ENCODE measurements around the gene SMG9. TPM values are rescaled to one million over a fixed set of nuclear protein-coding genes. Genes with fewer than 3 reads are reported as not detected.
"Not testable (repeated sequence)": the region's sequence is repeated elsewhere in the genome, so short reads cannot be mapped to it uniquely, and the experiment has no call there.

The SMG9 gene
- polyA plus RNA-seq, 3 donors, result 1.3 to 26.1 (median 2.4) TPM

DNA sequence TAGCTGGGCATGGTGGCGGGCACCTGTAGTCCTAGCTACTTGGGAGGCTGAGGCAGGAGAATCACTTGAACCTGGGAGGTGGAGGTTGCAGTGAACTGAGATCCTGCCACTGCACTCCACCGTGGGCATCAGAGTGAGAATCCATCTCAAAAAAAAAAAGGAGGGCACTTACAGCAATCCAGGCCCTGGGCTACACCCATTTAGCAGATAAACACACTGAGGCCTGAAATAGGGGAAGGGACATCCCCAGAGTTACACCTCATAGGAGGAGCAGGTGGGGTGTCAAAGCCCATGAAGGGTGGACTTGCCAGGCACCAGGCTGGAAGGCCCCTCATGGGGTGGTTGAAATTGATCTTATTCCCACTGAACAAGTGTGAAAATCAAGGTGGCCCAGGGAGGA is 70.9 kb downstream of the SMG9 start:
- H4K20me1 ChIP-seq (ENCODE audit: insufficient read depth, low read length), result no peaks in the 10 kb centered on the region
- no peaks in the 10 kb centered on the region for H3K27me3 ChIP-seq (ENCODE audit: control insufficient read depth in 2 of 2, insufficient read depth in 2 of 2, low read length in 2 of 2)
- H3K9ac ChIP-seq (ENCODE audit: insufficient read depth, low read length, poor library complexity, severe bottlenecking), result no peak overlapping the region
- H2AFZ ChIP-seq (ENCODE audit: insufficient read depth, low read depth, low read length, poor library complexity, severe bottlenecking), result no peak overlapping the region
- peak overlapping the region; percentile 65 to 72 for H3K27ac ChIP-seq (ENCODE audit: low read depth in 1 of 2, low read length in 2 of 2)
- H3K4me3 Mint-ChIP-seq, result no peak overlapping the region
- no peak overlapping the region for H3K4me3 ChIP-seq (replicated peaks in 1 of 3; ENCODE audit: low read depth in 2 of 3, low read length in 3 of 3)
- intact Hi-C loops (cut with micrococcal nuclease), result no loop called here
- no peaks in the 10 kb centered on the region for H3K36me3 ChIP-seq (replicated peaks in 1 of 2; ENCODE audit: control insufficient read depth in 1 of 2, insufficient read depth in 2 of 2, low read length in 2 of 2)
- H3K79me2 ChIP-seq (ENCODE audit: insufficient read depth, low read length), result no peaks in the 10 kb centered on the region
- DNase-seq, result no peak
- peak overlapping the region; percentile 89 to 94 (median 92) for H3K27ac Mint-ChIP-seq
- H3K4me2 ChIP-seq (replicated peaks; ENCODE audit: extremely low read depth, low read length, poor library complexity, severe bottlenecking), result no peak overlapping the region
- H3K9me3 ChIP-seq (replicated peaks in 1 of 2; ENCODE audit: control insufficient read depth in 1 of 2, insufficient read depth in 1 of 2, low read length in 2 of 2), result no peaks in the 10 kb centered on the region
- peaks cover 0 to 6% (median 3%) of the 10 kb centered on the region in 3 donors for H3K27me3 Mint-ChIP-seq (ENCODE audit: low read depth in 3 of 3)
- peaks cover 51 to 54% of the 10 kb centered on the region in 2 donors for H3K4me1 ChIP-seq (ENCODE audit: control insufficient read depth in 1 of 2, insufficient read depth in 2 of 2, low read length in 2 of 2)
- no CpG with 5 or more reads among the region's 2 CpGs for WGBS (ENCODE audit: insufficient coverage)
- H3K9me3 Mint-ChIP-seq, result peaks cover 0 to 5% (median 0%) of the 10 kb centered on the region in 7 donors
- H3K36me3 Mint-ChIP-seq, result peaks cover 0 to 5% of the 10 kb centered on the region in 2 donors
- H3K4me1 Mint-ChIP-seq, result peaks cover 50% of the 10 kb centered on the region
- TF ChIP-seq, protein P1, sequence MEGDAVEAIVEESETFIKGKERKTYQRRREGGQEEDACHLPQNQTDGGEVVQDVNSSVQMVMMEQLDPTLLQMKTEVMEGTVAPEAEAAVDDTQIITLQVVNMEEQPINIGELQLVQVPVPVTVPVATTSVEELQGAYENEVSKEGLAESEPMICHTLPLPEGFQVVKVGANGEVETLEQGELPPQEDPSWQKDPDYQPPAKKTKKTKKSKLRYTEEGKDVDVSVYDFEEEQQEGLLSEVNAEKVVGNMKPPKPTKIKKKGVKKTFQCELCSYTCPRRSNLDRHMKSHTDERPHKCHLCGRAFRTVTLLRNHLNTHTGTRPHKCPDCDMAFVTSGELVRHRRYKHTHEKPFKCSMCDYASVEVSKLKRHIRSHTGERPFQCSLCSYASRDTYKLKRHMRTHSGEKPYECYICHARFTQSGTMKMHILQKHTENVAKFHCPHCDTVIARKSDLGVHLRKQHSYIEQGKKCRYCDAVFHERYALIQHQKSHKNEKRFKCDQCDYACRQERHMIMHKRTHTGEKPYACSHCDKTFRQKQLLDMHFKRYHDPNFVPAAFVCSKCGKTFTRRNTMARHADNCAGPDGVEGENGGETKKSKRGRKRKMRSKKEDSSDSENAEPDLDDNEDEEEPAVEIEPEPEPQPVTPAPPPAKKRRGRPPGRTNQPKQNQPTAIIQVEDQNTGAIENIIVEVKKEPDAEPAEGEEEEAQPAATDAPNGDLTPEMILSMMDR (IDR thresholded peaks at IDR 0.05), result no peak

DNA sequence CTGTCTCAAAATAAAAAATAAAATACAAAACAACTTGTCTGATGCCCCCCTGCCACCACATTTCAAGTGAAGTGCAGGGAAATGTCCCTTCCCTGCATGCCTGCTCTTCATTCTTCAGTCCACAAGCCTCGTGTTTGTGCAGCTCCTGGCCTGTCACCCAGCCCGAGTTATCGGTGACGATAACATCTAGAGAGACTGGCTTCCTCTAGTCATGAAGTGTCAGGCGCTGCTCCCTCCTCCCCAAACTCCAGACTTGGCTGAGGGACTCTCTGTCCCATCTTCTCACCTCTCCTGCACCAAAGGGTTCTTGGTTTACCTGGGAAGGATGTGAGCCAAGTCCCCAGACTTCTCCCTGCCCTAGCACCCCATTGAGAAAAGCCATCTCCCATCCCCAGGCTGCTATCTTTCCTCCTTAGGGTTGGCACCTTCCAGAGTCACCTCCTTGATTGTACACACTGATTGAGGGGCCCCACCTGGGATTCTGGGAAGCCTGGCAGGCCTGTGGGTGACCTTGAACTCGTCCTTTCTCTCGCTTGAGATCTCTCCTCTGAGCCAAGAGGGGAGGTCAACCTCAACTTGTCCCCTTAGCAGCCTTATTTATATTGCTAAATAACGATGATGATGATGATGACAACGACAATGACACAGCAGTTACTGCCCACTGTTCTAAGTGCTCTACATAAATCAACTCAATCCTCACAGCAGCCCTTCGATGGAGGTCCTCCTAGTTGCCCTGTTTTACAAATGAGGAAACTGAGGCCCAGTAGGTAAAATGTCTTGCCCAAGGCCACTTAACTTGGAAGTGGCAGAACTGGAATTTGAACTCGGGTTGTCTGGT is 71.7 kb downstream of the SMG9 start:
- Histone ChIP-seq H3K4me3 (replicated peaks in 1 of 3; ENCODE audit: low read depth in 2 of 3, low read length in 3 of 3) (no peak overlapping the region), H3K4me1 (ENCODE audit: control insufficient read depth in 1 of 2, insufficient read depth in 2 of 2, low read length in 2 of 2) (peaks cover 42 to 45% of the 10 kb centered on the region in 2 donors), H3K9me3 (replicated peaks in 1 of 2; ENCODE audit: control insufficient read depth in 1 of 2, insufficient read depth in 1 of 2, low read length in 2 of 2) (no peaks in the 10 kb centered on the region), H3K9ac (ENCODE audit: insufficient read depth, low read length, poor library complexity, severe bottlenecking) (no peak overlapping the region), H3K79me2 (ENCODE audit: insufficient read depth, low read length) (no peaks in the 10 kb centered on the region), H3K27ac (ENCODE audit: low read depth in 1 of 2, low read length in 2 of 2) (peak overlapping the region; percentile 4 to 72), H4K20me1 (ENCODE audit: insufficient read depth, low read length) (no peaks in the 10 kb centered on the region), H3K36me3 (replicated peaks in 1 of 2; ENCODE audit: control insufficient read depth in 1 of 2, insufficient read depth in 2 of 2, low read length in 2 of 2) (no peaks in the 10 kb centered on the region), H2AFZ (ENCODE audit: insufficient read depth, low read depth, low read length, poor library complexity, severe bottlenecking) (no peak overlapping the region), H3K4me2 (replicated peaks; ENCODE audit: extremely low read depth, low read length, poor library complexity, severe bottlenecking) (no peak overlapping the region), H3K27me3 (ENCODE audit: control insufficient read depth in 2 of 2, insufficient read depth in 2 of 2, low read length in 2 of 2) (no peaks in the 10 kb centered on the region)
- Mint-ChIP-seq H3K27me3 (ENCODE audit: low read depth in 3 of 3) (peaks cover 0 to 6% (median 3%) of the 10 kb centered on the region in 3 donors), H3K9me3 (no peaks in the 10 kb centered on the region), H3K4me1 (peaks cover 43% of the 10 kb centered on the region), H3K4me3 (no peak overlapping the region), H3K27ac (peak overlapping the region; percentile 79 to 94 (median 92)), H3K36me3 (peaks cover 0 to 5% of the 10 kb centered on the region in 2 donors)
- TF ChIP-seq, protein P1 (IDR thresholded peaks at IDR 0.05), result no peak
- 65% methylated on average over 5 of the region's 11 CpGs for WGBS (ENCODE audit: insufficient coverage)
- DNase-seq, result peak in 2 of 3 donors; percentile 65 to 80
- intact Hi-C loops (cut with micrococcal nuclease), result no loop called here

DNA sequence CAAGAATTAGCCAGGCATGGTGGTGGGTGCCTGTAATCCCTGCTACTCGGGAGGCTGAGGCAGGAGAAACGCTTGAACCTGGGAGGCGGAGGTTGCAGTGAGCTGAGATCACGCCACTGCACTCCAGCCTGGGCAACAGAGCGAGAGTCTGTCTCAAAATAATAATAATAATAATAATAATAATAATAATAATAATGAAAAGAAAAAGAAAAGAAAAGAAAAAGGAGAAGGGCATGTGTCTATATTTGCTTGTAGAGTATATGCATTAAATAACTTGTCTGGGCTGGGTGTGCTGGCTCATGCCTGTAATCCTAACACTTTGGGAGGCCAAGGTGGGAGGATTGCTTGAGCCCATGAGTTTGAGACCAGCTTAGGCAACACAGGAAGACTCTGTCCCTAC is 72.5 kb downstream of the SMG9 start:
- not testable (repeated sequence) for H3K27ac ChIP-seq (ENCODE audit: low read depth in 1 of 2, low read length in 2 of 2); H3K4me2 ChIP-seq (replicated peaks; ENCODE audit: extremely low read depth, low read length, poor library complexity, severe bottlenecking)
- no CpG with 5 or more reads among the region's 5 CpGs for WGBS (ENCODE audit: insufficient coverage)

More for the DNA sequence above, 72.5 kb downstream of the SMG9 start:
- H3K4me3 ChIP-seq (replicated peaks in 1 of 3; ENCODE audit: low read depth in 2 of 3, low read length in 3 of 3); H2AFZ ChIP-seq (ENCODE audit: insufficient read depth, low read depth, low read length, poor library complexity, severe bottlenecking); H3K9ac ChIP-seq (ENCODE audit: insufficient read depth, low read length, poor library complexity, severe bottlenecking); H3K27me3 Mint-ChIP-seq (ENCODE audit: low read depth in 3 of 3); H3K9me3 ChIP-seq (replicated peaks in 1 of 2; ENCODE audit: control insufficient read depth in 1 of 2, insufficient read depth in 1 of 2, low read length in 2 of 2); H4K20me1 ChIP-seq (ENCODE audit: insufficient read depth, low read length); H3K27me3 ChIP-seq (ENCODE audit: control insufficient read depth in 2 of 2, insufficient read depth in 2 of 2, low read length in 2 of 2); intact Hi-C loops (cut with micrococcal nuclease); H3K9me3 Mint-ChIP-seq; H3K79me2 ChIP-seq (ENCODE audit: insufficient read depth, low read length); H3K36me3 Mint-ChIP-seq; DNase-seq; H3K36me3 ChIP-seq (replicated peaks in 1 of 2; ENCODE audit: control insufficient read depth in 1 of 2, insufficient read depth in 2 of 2, low read length in 2 of 2); H3K4me3 Mint-ChIP-seq: not testable (repeated sequence)
- peak overlapping the region; percentile 28 to 94 (median 92) for H3K27ac Mint-ChIP-seq
- H3K4me1 Mint-ChIP-seq, result peaks cover 36% of the 10 kb centered on the region
- peaks cover 35 to 38% of the 10 kb centered on the region in 2 donors for H3K4me1 ChIP-seq (ENCODE audit: control insufficient read depth in 1 of 2, insufficient read depth in 2 of 2, low read length in 2 of 2)

Measured in CD14-positive monocyte (primary cell).